GM12892 (cell line): ENCODE results near the gene MED15.

Experiments
- POLR2A ChIP-seq: IDR thresholded peaks from 2 replicates; pipeline ENCODE4 v1.6.1; 2011; ENCODE audit warnings: low read depth, low read length, control low read depth
- POLR2AphosphoS5 ChIP-seq: IDR thresholded peaks from 2 replicates; pipeline ENCODE4 v1.6.1; 2011; ENCODE audit warnings: low read depth, low read length, control low read depth

DNA sequence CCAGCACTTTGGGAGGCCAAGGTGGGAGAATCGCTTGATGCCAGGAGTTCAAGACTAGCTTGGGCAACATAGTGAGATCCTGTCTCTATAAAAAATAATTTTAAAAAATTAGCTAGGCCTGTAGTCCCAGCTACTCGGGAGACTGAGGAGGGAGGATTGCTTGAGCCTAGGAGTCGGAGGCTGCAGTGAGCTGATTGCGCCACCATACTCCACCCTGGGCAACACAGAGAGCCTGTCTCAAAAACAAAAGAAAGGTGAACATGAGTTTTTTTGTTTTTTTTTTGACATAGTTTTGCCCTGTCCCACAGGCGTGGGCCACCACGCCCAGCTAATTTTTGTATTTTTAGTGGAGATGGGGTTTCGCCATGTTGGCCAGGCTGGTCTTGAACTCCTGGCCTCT, 17.6 kb downstream of the MED15 start:
- TF ChIP-seq POLR2A: no peak
- no peak for TF ChIP-seq POLR2AphosphoS5
